HG03196 (cell line): ENCODE data around the gene AMN.

ENCODE experiments used
- ATAC-seq: cut with Tn5 transposase; IDR thresholded peaks from one replicate; pipeline ENCODE4 v1.9.1; 2021; ENCODE audit not compliant: unreplicated experiment

The AMN gene

DNA sequence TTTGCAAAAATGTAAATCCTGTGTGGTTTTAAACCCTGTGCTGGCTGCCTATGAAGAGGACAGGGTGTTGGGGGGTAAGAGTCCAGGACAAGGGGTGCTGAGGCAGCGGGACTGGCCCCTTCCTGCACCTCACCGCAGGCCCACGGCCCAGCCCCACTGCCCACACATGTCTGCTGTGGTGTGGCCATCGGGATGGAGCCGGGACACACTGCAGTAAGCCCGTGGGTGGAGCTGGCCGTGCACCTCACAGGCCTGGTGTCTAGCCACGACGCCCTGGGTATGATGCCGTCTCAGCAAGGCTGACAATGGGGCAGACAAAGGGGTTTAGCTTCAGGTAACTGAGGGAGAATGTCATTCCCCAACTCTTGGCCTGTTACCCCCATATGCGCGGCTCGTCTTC, 19.6 kb downstream of the AMN start:
- ATAC-seq: no peak

DNA sequence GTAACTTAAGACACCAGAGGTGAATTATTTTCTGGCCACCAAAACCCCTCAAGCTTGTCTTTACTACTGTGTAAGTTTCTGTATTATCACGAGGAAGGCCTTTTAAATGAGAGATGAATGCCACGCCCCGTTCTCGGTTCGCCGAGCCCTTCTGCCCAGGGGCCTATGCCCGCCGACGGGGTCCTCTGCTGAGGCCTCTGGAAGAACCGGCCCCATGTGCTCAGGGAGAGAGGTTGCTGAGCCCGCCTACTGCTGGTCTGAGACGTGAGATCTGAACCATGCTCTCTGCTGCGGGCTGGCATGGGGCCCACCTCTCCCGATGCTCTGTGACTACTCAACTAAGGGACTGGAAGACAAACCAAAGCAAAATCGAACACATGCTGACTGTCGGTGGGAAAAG, 21.0 kb downstream of the AMN start:
- ATAC-seq: no peak

DNA sequence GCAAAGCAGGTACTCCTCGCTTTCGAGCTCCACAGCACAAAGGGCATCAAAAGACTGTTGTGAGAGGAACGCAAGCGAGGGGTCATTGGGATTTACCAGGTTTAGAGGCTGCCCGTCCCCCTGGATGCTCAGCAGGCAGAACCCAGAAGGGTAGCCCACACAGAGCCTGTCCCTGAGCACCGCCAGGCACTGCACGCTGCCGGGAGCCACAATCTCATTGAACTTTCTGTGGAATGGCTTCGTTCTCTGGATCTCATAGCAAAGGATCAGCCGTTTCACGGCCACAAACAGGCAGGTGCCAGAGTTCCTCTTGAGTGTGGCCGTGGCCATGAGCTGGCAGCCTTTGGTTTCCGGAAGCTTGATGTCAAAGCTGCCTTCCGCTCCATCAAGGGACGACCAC, 21.5 kb downstream of the AMN start:
- ATAC-seq: no peak

DNA sequence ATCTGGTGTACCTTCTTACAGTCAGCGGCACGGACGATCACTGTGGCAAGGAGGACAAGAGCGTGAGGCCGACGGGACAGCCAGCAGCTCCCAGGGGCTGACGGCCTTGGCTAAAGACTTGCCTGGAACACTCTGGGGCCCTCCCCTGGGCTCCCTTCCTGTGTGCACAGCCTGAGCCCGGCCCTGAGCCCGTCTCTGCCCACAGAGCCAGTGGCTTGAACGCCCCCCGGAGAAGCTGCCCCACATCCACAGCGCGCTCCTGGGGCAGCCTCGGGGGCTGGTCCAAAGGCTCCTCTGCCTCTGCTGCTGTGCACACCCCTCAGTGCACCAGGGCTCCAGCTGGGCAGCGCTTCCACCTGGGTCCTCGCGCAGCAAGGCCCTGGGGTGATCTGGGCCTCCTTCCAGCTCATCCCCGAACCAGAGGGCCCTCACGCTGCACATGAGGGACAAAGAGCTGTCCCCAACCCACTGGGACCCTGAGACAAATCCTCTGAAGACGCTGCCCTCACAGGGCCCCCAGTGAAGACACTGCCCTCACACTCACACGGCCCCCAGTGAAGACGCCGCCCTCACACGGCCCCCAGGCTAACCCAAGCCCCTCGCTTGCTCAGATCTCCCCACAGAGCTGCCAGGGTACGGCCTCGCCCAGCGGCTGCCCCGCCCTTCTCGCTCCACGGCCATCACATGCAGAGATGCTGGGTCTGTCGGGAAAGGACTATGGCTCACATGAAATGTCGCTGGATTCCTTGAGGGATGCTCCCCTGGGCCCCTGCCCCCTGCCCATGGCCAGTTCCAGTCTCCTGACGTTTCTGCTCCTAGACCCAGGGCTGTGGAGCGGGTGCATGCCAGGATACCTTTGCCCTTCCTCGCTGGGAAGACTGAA, 22.2 kb downstream of the AMN start:
- ATAC-seq: no peak

DNA sequence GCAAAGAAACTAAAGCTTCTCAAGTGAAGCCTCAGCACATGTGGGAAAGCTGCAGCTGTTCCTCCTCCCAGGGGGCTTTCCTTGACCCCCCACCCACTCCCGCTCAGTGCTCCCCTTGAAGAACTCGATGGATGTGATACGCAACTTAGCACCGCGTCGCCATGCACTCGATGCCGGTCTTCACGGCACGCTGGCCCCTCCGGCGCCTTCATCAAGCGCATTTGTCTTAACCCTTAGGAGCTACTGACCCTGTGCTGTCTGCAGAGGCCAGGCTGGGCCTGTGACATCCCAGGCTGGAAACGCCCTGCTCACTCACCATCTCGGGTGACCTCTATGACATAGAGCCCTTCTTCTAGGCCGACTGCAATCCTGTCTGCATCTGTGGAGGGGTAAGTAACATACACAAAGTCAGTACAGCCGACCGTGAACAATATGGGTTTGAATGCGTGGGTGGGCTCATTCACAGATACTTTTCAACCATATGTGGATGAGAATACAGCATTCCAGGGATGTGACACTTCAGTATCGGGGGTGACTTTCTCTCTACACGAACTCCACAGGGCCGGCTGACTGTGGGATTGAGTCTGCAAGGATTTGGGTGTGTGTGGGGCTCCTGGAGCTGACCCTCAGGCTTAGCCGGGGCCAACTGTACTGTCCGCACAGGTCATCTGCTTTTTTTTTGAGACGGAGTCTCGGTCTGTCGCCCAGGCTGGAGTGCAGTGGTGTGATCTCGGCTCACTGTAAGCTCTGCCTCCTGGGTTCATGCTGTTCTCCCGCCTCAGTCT, 23.1 kb downstream of the AMN start:
- no peak for ATAC-seq

DNA sequence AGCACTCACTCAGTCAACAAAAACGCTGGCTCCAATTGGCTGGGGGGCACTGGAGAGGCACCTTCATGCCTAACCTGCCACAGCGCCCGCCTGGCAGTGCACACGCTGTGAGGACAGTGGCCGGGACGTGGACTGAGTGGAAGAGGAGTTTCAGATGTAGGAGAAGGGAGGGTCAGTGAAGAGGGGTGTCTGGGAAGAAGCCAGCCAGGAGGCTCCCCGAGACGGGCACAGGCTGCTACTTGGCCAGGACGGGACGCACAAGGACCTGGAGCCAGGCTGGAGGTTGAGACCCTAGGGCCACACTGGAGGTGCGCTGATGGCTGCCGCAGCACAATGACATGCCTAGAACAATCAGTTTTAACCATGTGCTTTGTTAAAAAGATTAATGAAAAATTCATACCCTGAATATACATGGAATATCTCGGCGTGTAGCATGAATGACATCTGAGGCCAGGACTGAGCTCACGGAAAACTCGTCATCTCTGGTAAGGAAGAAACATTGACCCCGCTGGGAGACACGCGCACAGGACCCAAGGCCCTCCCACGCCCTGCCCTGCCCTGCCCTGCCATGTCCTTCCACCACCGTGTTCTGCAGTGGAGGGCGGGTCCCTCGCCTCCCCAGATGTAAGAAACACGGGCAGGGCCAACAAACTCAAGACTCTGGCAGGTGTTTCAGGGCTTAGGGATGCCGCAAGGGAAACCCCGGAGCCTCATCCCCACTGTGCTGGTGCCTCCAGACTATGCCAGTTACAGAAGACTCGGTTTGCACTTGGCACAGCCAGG, 25.0 kb downstream of the AMN start:
- no peak for ATAC-seq

DNA sequence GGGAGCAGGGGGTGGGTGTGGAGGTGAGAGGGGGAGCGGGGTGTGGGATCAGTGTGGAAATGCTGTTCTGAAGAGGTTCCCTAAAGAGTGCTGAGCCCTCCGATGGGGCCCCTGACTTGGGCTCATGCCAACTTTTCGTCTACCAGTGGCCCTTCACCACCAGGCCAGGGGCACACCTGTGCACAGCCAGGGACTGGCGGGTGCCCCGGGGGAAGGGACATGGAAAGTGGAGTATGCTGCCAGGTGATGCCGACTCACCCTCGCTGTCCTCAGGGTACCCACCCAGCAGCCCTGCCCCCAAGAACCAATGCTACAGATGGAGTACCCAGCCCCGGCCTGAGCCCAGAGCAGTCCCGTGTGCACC, 26.2 kb downstream of the AMN start:
- ATAC-seq: no peak

DNA sequence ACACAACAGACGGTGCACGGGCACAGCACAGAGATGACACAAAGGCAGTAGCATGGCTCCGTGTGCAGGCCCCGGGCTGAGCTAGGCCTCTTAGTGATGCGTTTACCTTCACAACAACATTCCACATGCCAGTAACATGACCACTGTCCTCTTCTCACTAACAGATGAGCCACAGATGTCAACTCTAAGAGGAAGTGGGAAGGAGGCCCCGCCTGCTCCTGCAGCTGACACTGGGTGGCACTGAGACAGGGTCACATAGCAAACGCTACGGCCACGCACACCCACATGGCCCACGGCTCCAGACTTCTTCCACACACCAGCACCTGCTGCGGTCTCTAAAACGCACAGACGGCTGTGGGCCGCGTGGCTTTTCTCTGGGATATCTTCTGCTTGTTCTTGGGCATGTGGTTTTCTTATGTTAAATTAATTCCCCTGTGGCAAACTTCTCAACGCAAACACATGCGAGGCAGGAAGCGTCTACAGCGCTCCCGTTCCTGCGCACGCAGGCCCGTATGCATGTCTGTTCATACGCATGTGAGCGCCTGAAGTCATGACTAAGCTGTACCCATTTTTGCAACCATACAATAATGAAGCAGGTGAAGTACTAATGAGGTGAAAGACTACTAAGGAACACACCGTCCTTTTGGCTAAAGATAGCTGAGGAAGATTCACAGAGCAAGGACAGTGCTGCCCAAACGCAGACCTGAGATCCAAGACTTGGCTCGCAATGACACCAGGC, 26.8 kb downstream of the AMN start:
- no peak for ATAC-seq

DNA sequence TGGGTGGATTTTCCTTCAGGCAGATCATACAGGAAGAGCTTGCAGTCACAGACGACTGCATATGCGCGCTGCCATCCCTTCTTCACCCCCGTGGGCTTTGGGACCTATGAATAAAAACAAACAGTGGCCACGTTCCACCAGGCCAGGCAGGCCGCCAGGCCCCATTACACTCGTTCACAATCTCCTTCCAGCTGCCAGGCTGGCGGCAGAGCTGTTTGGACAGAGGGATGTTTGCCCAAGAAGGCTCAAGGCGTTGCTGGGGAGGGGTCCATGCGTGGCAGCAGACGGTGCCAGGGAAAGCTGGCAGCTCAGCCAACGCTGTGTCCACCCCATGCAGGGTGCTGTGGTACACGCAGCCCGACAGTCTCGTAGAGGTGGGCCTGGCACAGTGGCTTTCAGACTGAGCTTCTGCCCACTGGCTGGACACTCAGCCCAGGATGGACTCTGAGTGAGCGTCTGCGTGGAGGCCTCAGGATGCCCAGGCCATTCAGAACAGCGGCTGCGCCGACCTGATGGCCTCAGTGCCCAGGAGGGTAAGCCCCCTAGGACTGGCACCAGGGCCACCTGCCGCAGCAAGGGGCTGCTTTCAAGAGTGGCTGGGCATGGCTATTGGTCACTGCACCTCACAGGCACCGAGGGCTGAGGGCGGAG, 27.5 kb downstream of the AMN start:
- no peak for ATAC-seq

DNA sequence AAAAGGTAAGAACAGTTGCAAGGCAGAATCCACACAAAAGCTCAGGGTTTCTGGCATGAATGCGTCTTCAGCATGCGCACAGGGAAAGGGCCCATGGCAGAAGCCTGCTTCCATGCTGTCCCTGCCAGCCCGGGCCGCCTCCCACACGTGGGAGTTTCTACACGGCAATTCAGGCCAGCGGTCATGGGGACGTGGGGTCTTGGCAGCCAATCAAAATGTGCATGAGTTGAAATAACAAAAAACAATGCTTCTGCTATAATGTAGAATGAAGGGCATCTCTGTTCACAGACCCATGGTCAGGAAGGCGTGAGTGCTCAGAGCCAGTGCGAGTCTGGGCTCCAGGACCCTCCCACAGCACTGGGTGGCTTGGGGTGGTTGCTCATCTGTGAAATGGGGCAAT, 28.6 kb downstream of the AMN start:
- ATAC-seq: no peak

DNA sequence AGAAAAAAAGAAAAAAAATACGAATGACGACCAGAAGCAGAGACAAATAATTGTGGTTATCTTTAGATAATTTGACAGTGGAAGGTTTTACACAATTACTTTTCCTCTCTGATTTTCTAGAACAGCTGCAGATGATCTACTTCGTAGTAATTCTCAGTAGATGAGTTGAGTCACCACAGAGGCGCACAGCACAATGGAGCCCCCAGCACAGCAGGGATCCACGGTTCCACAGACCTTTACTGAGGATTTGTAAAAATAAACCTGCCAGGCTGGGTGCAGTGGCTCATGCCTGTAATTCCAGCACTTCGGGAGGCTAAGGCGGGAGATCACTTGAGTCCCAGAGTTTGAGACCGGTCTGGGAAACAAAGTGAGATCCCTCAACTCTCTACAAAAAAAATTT, 29.3 kb downstream of the AMN start:
- ATAC-seq: no peak

DNA sequence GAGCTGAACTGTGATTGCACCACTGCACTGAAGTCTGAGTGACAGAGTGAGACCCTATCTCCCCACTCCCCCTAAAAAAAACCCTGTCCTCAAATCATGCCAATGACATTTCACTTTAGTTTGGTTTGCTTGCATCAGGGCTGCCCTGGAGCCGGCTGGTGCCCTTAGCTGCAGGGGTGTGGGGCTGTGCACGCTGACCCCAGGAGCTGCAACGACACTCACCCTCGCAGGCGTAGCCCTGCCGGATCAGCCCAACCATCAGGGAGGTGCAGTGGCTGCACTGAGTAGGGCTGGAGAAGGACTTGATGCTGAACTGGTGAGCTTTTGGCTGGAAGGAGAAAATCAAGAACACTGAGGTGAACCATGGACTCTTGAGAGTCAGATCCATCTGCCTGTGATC, 29.8 kb downstream of the AMN start:
- no peak for ATAC-seq

DNA sequence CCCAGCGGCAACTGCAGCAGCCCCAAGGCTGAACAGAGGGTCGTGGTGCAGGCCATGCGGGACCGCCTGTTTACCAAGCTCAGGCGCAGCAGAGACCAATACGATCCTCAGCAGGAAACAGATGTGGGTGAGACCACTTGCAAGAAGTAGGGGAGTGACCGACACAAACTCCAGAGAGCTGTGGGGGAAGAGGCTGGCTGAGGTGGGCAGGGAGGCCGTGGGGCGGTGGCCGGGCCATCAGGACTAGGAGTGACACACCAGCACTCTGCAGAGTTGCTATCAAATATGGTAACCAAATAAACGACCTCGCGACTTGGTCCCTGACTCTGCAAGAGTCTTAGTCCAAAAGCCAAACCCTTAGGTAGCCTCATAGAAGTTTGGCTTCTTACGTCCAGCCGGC, 30.6 kb downstream of the AMN start:
- no peak for ATAC-seq

DNA sequence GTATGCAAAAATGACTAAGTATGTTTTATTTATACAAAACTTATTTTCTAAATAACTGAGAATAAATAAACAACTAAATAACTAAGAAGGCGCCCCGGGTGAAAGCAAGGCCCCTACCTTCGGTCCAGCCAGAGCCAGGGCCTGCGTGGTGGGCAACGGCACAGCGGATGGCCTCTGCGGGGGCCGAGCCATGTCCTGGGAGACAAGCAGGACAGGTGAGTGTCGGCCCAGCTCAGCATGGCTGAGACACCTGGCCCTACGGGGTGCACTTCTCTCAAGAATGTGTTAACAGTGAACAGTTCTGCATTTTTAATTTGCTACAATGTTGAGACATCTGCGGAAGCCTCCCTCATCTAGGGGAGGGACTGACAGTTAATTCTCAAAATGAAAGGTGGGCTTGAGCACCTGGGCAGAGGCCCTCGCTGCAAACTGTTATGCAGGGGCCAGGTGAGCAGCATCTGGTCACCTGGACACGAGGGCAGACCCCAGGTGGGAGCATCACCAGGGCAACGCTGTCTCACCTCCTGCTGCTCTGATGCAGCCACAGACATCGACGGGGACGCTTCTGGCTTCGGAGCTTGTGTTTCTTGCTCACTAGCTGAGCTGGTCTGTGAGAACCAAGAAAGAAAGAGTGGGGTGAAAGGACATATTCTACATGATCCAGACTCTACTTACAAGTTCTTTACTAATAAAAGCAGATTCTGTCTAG, 31.8 kb downstream of the AMN start:
- no peak for ATAC-seq

DNA sequence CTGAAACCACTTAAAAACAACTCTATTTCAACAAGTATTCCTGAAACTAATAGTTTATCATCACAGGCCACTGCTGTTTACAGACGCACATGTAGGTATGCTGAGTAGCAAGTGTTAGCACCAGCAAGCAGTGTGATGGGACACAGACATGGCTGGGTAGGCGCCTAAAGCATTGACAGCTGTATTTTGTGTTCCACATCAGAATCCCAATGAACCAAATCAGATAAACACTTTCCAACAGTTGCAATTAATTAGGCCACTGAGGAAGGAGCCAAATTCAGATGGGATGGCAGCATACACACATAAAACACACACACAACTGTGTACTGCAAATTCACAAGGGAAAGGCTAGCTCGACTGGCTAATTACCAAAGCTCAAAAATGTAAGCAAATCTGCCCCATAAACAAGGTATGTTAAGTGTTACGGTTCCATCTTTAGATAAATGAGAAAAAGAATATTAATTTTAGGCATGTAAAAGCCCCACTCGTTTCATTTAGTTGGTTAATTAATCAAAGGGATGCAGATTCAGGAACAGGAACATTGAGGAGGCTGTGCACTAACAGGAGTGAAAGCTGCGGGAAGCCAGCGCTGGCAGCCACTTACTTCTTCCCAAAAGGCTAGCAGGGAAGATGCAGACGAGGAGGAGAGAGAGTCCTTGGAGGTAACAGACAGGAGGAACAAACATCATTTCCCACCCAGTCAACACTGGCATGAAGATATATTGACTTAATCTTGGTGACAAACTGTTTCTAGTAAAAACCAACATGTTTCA, 33.4 kb downstream of the AMN start:
- ATAC-seq: no peak

DNA sequence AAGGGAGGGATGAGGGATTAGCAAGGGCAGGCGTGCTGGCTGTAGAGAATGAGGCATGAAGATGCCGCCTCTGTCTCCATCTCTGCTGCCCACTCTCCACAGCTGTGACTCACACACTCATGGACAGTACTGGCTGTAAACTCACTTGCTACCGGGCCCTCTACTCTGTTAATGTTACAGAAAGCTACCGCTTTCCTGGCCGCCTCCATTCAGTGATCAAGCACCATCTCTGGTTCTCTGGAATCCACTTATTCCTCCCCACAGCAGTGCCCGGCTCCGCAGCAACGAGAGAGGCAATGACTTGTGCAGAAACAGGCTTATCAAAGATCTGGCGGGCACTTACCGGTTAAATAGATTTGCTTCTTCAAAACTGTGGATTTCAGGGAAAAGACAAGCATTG, 34.8 kb downstream of the AMN start:
- no peak for ATAC-seq

DNA sequence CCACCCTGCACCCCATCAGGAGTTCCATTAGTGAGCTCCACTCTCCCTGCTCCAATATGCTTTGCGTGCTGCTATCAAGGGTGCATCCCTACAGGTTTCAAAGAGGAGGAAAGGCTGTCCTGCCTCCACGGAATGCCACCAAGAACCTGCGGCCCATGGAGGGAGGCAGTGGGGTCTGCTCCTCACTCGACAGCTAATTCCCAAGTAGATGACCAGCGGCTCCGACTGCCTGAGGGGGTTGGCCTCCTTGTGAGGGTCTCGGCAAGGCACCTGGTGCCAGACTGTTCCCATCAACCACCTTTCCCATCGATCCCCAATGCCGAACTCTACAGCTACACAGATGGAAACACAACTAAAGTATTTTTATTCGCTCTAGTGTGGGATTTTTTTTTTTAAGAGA, 36.0 kb downstream of the AMN start:
- no peak for ATAC-seq

DNA sequence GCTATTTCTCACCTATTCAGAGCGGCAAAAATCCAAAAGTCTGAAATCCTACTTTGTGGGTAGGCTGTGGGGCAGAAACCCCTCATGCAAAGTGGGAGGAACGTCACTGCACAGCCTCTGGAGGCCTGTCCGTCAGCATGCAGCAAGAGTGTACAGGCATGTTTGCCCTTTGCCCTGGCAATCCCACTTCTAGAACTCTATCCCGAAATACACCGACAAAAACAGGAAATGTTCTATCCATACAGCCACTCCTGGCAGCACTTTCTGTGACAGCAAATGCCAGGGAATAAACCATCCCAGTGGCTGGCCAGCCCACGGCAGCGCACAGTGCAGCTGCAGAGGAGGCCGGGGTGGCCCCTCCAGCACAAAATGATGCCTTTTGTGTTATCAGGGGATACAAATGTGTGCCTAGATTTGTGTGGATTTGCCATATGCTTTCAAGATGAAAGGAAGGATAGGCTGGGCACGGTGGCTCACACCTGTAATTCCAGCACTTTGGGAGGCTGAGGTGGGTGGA, 39.7 kb downstream of the AMN start:
- no peak for ATAC-seq

DNA sequence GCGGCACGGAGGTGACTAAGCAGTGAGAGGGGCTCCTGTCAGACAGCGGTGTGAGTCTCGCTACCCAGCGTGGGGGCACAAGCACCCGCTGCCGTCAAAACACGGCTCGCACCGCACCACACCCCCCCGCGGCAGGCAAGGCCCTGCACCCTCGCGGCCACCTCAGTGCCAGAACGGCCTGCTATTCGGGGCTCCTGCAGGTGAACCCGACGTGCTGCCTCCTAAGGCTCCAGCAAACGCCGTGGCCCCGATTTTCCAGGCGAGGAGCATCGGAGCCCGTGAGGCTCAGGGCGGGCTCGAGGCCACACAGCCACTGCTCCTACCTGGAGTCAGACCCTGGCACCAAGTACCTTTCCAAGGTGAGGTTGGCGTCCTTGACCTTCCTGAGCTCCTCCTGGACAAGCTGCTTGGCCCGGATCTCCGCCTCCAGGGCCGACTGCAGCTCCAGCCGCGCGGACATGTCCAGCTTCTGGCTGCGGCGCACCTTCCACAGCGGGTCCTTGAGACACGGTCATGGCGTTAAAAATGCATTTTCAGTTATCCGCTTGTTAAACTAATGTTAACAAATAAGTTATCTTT, 41.8 kb downstream of the AMN start:
- ATAC-seq: no peak
